Measurements from ENCODE around the gene VAMP1. TPM values are rescaled to one million over a fixed set of nuclear protein-coding genes. Genes with fewer than 3 reads are reported as not detected.
A peak's percentile ranks its signal among the peaks of the same experiment; 100 is the strongest.

The VAMP1 gene
- total and polyA plus RNA-seq, 2 of the 13 experiments (the other 11 are each of a cell fraction or from before 2014, with no cell fraction given), result 2.5 to 7.4 TPM

- no peak for TF ChIP-seq MNT (IDR thresholded peaks at IDR 0.05)
- TF ChIP-seq TOE1 (CRISPR knock-in tag; IDR thresholded peaks at IDR 0.05), result no peak
- no peak; the same call in 1 of the 2 replicates for TF ChIP-seq TFDP2 (CRISPR knock-in tag; IDR thresholded peaks at IDR 0.05)
- TF ChIP-seq SAP130 (CRISPR knock-in tag; IDR thresholded peaks at IDR 0.05; ENCODE audit: low read depth), result peak; percentile 69
- no peak for TF ChIP-seq E2F2 (CRISPR knock-in tag; IDR thresholded peaks at IDR 0.05; ENCODE audit: borderline replicate concordance)
- no peak for TF ChIP-seq ONECUT2 (CRISPR knock-in tag; IDR thresholded peaks at IDR 0.05)
- no peak for TF ChIP-seq CAMTA2 (CRISPR knock-in tag; IDR thresholded peaks at IDR 0.05; ENCODE audit: borderline replicate concordance)
- TF ChIP-seq USF2 (IDR thresholded peaks at IDR 0.05; ENCODE audit: low read depth, low read length), result peak; percentile 49
- TF ChIP-seq USF2 (CRISPR knock-in tag; IDR thresholded peaks at IDR 0.05; ENCODE audit: borderline replicate concordance), result peak; percentile 63; the same call in 1 of the 2 replicates
- TF ChIP-seq ZNF781 (CRISPR knock-in tag; IDR thresholded peaks at IDR 0.05; ENCODE audit: borderline replicate concordance, not compliant biosample characterization), result no peak
- TF ChIP-seq ARID2 (CRISPR knock-in tag; IDR thresholded peaks at IDR 0.05; ENCODE audit: borderline replicate concordance), result no peak
- no peak for TF ChIP-seq ZNF333 (CRISPR knock-in tag; IDR thresholded peaks at IDR 0.05; ENCODE audit: borderline replicate concordance)
- no peak for TF ChIP-seq ZNF549 (CRISPR knock-in tag; IDR thresholded peaks at IDR 0.05)
- no peak for TF ChIP-seq NBN (conservative IDR thresholded peaks at IDR 0.05)
- TF ChIP-seq SATB2 (CRISPR knock-in tag; IDR thresholded peaks at IDR 0.05), result no peak
- no peak for TF ChIP-seq PCBP1 (IDR thresholded peaks at IDR 0.05; ENCODE audit: borderline replicate concordance, low read depth, low read length)
- no peak for TF ChIP-seq ZBTB38 (CRISPR knock-in tag; IDR thresholded peaks at IDR 0.05)
- 0 out of 2 replicates have a peak, but pooled peaks have one; percentile 50 for TF ChIP-seq KAT8 (CRISPR knock-in tag; IDR thresholded peaks at IDR 0.05)
- no peak for TF ChIP-seq NR2C2 (CRISPR knock-in tag; IDR thresholded peaks at IDR 0.05; ENCODE audit: borderline replicate concordance)
- peak; percentile 48; the same call in 1 of the 2 replicates for TF ChIP-seq ZHX1 (CRISPR knock-in tag; IDR thresholded peaks at IDR 0.05; ENCODE audit: low read depth)
- no peak for TF ChIP-seq HOXA5 (CRISPR knock-in tag; IDR thresholded peaks at IDR 0.05)
These were observed 47.0 kb downstream of the VAMP1 start (continued) for GRCh38 chr12:6423267-6424007.
